Testis (tissue), 3 donors: ENCODE results near the gene DPP3. TPM values are rescaled to one million over a fixed set of nuclear protein-coding genes. Genes with fewer than 3 reads are reported as not detected.

Source experiments
- DNase-seq: peaks from one replicate; pipeline ENCODE4 v3.0.0-alpha.2; 2019
- H3K27ac ChIP-seq, 2 donors: fragments of 200-600 bp; sonication (generic); one replicate each; pipeline ENCODE4 v1.5.1; 2019
- H3K27me3 ChIP-seq: fragments of 200-600 bp; sonication (generic); one replicate; pipeline ENCODE4 v1.5.1; 2019
- H3K36me3 ChIP-seq: fragments of 200-600 bp; sonication (generic); one replicate; pipeline ENCODE4 v1.5.1; 2017; ENCODE audit warnings: low read depth; ENCODE audit errors: missing control alignments
- H3K4me1 ChIP-seq: fragments of 200-600 bp; sonication (generic); one replicate; pipeline ENCODE4 v1.5.1; 2019
- H3K4me3 ChIP-seq, 2 donors: fragments of 200-600 bp; sonication (generic); one replicate each; pipeline ENCODE4 v1.5.1; 2017 to 2019
- H3K9me3 ChIP-seq: fragments of 200-600 bp; sonication (generic); one replicate; pipeline ENCODE4 v1.5.1; 2017
- POLR2A ChIP-seq: fragments of 450-650 bp; IDR thresholded peaks from one replicate; pipeline ENCODE4 v1.6.1; 2017; ENCODE audit warnings: antibody characterized with exemption, mild to moderate bottlenecking, moderate library complexity
- WGBS, 2 donors: methylation state at CpG; one replicate each; pipeline ENCODE4 v1.1.5; 2018; 5-methylcytosine and 5-hydroxymethylcytosine counted together
- intact Hi-C: fragments of 100-400 bp; cut with DNase I; formaldehyde crosslinking; loops from one replicate; pipeline ENCODE4 v1.15.1; 2023; ENCODE audit warnings: low total_unique reads
- polyA plus RNA-seq: library from polyadenylated mRNA; stranded (reverse); fragments of 350-450 nt; fragmentation: Illumina TruSeq; extraction: RNeasy Lipid Tissue Mini Kit (QIAGEN cat#74804); gene quantifications from one replicate; pipeline ENCODE4 v1.2.3, GENCODE V29; 2014; ENCODE audit warnings: low read depth, low replicate concordance; ENCODE audit not compliant: insufficient read depth
- total RNA-seq, 2 donors: library from RNA; depleted of rRNA; stranded (reverse); fragments of >200 nt; gene quantifications; one replicate each; pipeline ENCODE4 v1.2.3, GENCODE V29; 2016
- TF ChIP-seq, protein P1 (sequence below), 3 experiments: fragments of 450-650 bp in 2 of 3; fragments of 200-600 bp in 1 of 3; sonication (generic) in 1 of 3; IDR thresholded peaks; one replicate each; pipeline ENCODE4 v1.5.1; 2016 to 2019; ENCODE audit warnings: antibody characterized with exemption in 3 of 3, mild to moderate bottlenecking in 2 of 3, moderate library complexity in 1 of 3

Gene DPP3
- total and polyA plus RNA-seq, 3 donors from 2014 or later, result 24.8 to 31.0 (median 29.3) TPM

GRCh38 chr11:66479394-66480116 is 679 bp upstream of the DPP3 start:
- DNase-seq, result peak; percentile 30
- WGBS, 2 donors, result 1% methylated on average over 14 to 34 of the region's 34 CpGs

GRCh38 chr11:66484806-66485380 is 4.7 kb downstream of the DPP3 start:
- no peaks in the 10 kb centered on the region for H3K27me3 ChIP-seq
- H3K9me3 ChIP-seq, result no peaks in the 10 kb centered on the region
- no peak overlapping the region for H3K27ac ChIP-seq
- no peak for TF ChIP-seq POLR2A
- TF ChIP-seq, protein P1, sequence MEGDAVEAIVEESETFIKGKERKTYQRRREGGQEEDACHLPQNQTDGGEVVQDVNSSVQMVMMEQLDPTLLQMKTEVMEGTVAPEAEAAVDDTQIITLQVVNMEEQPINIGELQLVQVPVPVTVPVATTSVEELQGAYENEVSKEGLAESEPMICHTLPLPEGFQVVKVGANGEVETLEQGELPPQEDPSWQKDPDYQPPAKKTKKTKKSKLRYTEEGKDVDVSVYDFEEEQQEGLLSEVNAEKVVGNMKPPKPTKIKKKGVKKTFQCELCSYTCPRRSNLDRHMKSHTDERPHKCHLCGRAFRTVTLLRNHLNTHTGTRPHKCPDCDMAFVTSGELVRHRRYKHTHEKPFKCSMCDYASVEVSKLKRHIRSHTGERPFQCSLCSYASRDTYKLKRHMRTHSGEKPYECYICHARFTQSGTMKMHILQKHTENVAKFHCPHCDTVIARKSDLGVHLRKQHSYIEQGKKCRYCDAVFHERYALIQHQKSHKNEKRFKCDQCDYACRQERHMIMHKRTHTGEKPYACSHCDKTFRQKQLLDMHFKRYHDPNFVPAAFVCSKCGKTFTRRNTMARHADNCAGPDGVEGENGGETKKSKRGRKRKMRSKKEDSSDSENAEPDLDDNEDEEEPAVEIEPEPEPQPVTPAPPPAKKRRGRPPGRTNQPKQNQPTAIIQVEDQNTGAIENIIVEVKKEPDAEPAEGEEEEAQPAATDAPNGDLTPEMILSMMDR (IDR thresholded peaks at IDR 0.05), result no peak
- intact Hi-C loops, result loop anchor here (10.0 kb wide), 1 partner anchor 190 kb away; the partner anchor contains the start of gene RBM4B
- DNase-seq, result no peak
- no peak overlapping the region for H3K4me3 ChIP-seq
- WGBS, 2 donors, result 77% methylated on average over 5 to 7 of the region's 7 CpGs
- no peaks in the 10 kb centered on the region for H3K4me1 ChIP-seq
- H3K36me3 ChIP-seq, result no peaks in the 10 kb centered on the region

More at GRCh38 chr11:66479394-66480116, 679 bp upstream of the DPP3 start:
- Histone ChIP-seq H3K4me3 (peak overlapping the region; percentile 66 to 75), H3K4me1 (peaks cover 5% of the 10 kb centered on the region), H3K27ac (peak overlapping the region; percentile 74 to 75), H3K36me3 (no peaks in the 10 kb centered on the region), H3K9me3 (no peaks in the 10 kb centered on the region), H3K27me3 (no peaks in the 10 kb centered on the region)
- TF ChIP-seq POLR2A, result no peak
- TF ChIP-seq, protein P1 (IDR thresholded peaks at IDR 0.05), result no peak
- intact Hi-C loops, result loop anchor here (10.0 kb wide), 1 partner anchor 195 kb away; the partner anchor contains the start of gene RBM4B

GRCh38 chr11:66488957-66489356 is 8.7 kb downstream of the DPP3 start:
- no peak overlapping the region for H3K27ac ChIP-seq
- WGBS, 2 donors, result 94 to 96% methylated on average over 10 of the region's 10 CpGs
- intact Hi-C loops, result loop anchor here (10.0 kb wide), 1 partner anchor 186 kb away; the partner anchor contains the start of gene RBM4B
- H3K4me3 ChIP-seq, result no peak overlapping the region
- no peaks in the 10 kb centered on the region for H3K36me3 ChIP-seq
- H3K4me1 ChIP-seq, result no peaks in the 10 kb centered on the region
- DNase-seq, result no peak
- TF ChIP-seq POLR2A, result no peak
- TF ChIP-seq, protein P1 (IDR thresholded peaks at IDR 0.05), result no peak
- H3K27me3 ChIP-seq, result no peaks in the 10 kb centered on the region
- H3K9me3 ChIP-seq, result no peaks in the 10 kb centered on the region

DNA sequence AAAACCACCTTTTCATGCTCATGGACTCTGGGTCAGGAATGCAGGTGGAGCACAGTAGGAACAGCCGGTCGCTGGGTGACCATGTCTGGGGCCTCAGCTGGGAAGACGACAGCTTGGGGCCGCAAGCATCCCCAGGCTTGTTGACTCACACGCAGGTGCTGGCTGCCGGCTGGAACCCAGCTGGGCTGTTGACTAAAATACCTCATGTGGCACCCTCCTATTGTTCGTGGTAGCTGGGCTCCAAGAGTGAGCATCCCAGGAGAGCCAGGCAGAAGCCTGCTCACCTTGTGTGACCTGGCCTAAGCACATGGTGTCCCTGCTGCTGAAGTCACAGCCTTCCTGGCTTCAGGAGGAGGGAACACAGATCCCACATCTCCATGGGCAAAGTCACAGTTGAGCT is 9.4 kb downstream of the DPP3 start:
- WGBS, 2 donors, result 90% methylated on average over 7 of the region's 7 CpGs; no CpG with 5 or more reads in 1 of the 2 donors
- Histone ChIP-seq H3K27me3 (no peaks in the 10 kb centered on the region), H3K4me3 (no peak overlapping the region), H3K27ac (no peak overlapping the region), H3K4me1 (no peaks in the 10 kb centered on the region), H3K36me3 (no peaks in the 10 kb centered on the region), H3K9me3 (no peaks in the 10 kb centered on the region)
- intact Hi-C loops, result loop anchor here (10.0 kb wide), 1 partner anchor 185 kb away; the partner anchor contains the start of gene RBM4B
- TF ChIP-seq, protein P1 (IDR thresholded peaks at IDR 0.05), result no peak
- TF ChIP-seq POLR2A, result no peak
- DNase-seq, result no peak
